Caco-2 (cell line): ENCODE results near the gene NAPA. TPM values are rescaled to one million over a fixed set of nuclear protein-coding genes. Genes with fewer than 3 reads are reported as not detected.

ENCODE experiments used
- BruUV-seq: library from RNA; stranded (reverse); fragments of 400-500 nt; replicated peaks from 2 replicates; lab custom pipeline; 2021; lab: Mats Ljungman, UMichigan
- CTCF ChIA-PET: fragments of 300-600 bp; sonication (Branson Sonifier 250); formaldehyde crosslinking; loops from one replicate; lab custom pipeline; 2022; ENCODE audit warnings: antibody characterized with exemption; lab: Charles Lee
- POLR2A ChIA-PET: fragments of 300-600 bp; sonication (Branson Sonifier 250); formaldehyde crosslinking; loops from one replicate; lab custom pipeline; 2022; ENCODE audit warnings: antibody characterized with exemption; lab: Charles Lee
- DNase-seq, 2 experiments: peaks; one replicate each; pipeline versions ENCODE4 v3.0.0 to v3.0.0-alpha.2; 2020 to 2022
- H3K27me3 ChIP-seq: replicated peaks from 2 replicates; pipeline ENCODE4 v1.6.0; 2011; ENCODE audit warnings: low read length; ENCODE audit not compliant: control insufficient read depth, insufficient read depth
- H3K36me3 ChIP-seq: 2 replicates; pipeline ENCODE4 v1.5.1; 2011; ENCODE audit warnings: low read length; ENCODE audit not compliant: control insufficient read depth, insufficient read depth
- H3K4me1 ChIP-seq: fragments of 250-450 bp; sonication (Bioruptor Pico); 2 replicates; pipeline ENCODE4 v1.5.1; 2020; ENCODE audit warnings: mild to moderate bottlenecking
- H3K4me3 ChIP-seq: 2 replicates; pipeline ENCODE4 v1.5.1; 2011; ENCODE audit warnings: low read depth, mild to moderate bottlenecking, control low read depth, low read length
- H3K9me3 ChIP-seq: fragments of 250-450 bp; sonication (Bioruptor Pico); 2 replicates; pipeline ENCODE4 v1.5.1; 2020; ENCODE audit warnings: mild to moderate bottlenecking, moderate library complexity
- H3K27ac Mint-ChIP-seq: one replicate; pipeline ENCODE4 v1.8.0; 2022; ENCODE audit warnings: mixed read lengths; ENCODE audit not compliant: unreplicated experiment
- H3K27me3 Mint-ChIP-seq: one replicate; pipeline ENCODE4 v1.8.0; 2022; ENCODE audit warnings: mixed read lengths; ENCODE audit not compliant: insufficient read depth, unreplicated experiment
- H3K36me3 Mint-ChIP-seq: one replicate; pipeline ENCODE4 v1.8.0; 2022; ENCODE audit warnings: mild to moderate bottlenecking, mixed read lengths; ENCODE audit not compliant: insufficient read depth, unreplicated experiment
- H3K4me1 Mint-ChIP-seq: one replicate; pipeline ENCODE4 v1.8.0; 2022; ENCODE audit warnings: low read depth, mixed read lengths; ENCODE audit not compliant: unreplicated experiment
- H3K4me3 Mint-ChIP-seq: one replicate; pipeline ENCODE4 v1.8.0; 2022; ENCODE audit warnings: mild to moderate bottlenecking, moderate library complexity, mixed read lengths; ENCODE audit not compliant: unreplicated experiment
- H3K9me3 Mint-ChIP-seq: one replicate; pipeline ENCODE4 v1.8.0; 2022; ENCODE audit warnings: mixed read lengths; ENCODE audit not compliant: unreplicated experiment
- CTCF ChIP-seq, 2 experiments: fragments of 200-600 bp in 1 of 2; IDR thresholded peaks; 1 replicate in 1 of 2; 2 replicates in 1 of 2; pipeline versions ENCODE4 v1.5.1 to v1.8.0; 2011 to 2022; ENCODE audit warnings: antibody characterized with exemption in 1 of 2, control low read depth in 1 of 2, inconsistent platforms in 1 of 2, low read depth in 1 of 2, low read length in 1 of 2, mild to moderate bottlenecking in 1 of 2, moderate library complexity in 1 of 2; ENCODE audit not compliant: insufficient read depth in 1 of 2, severe bottlenecking in 1 of 2, unreplicated experiment in 1 of 2
- intact Hi-C: fragments of 100-400 bp; cut with micrococcal nuclease; formaldehyde crosslinking; loops from one replicate; pipeline ENCODE4 v1.10.0; 2022; ENCODE audit not compliant: unreplicated experiment
- total RNA-seq: library from RNA; stranded (reverse); gene quantifications from 2 replicates; pipeline ENCODE4 v1.2.3, GENCODE V29; 2022

The NAPA gene
- total RNA-seq, 1 experiment from 2014 or later = 149 TPM

- POLR2A ChIA-PET = no interaction called here
- Histone ChIP-seq H3K9me3 (no peaks in the 10 kb centered on the region), H3K4me1 (no peaks in the 10 kb centered on the region), H3K4me3 (no peak overlapping the region), H3K36me3 (no peaks in the 10 kb centered on the region), H3K27me3 (no peaks in the 10 kb centered on the region)
- no peak for TF ChIP-seq CTCF (IDR thresholded peaks at IDR 0.05; ENCODE audit: insufficient read depth in 1 of 2, low read depth in 1 of 2, low read length in 1 of 2, severe bottlenecking in 1 of 2, unreplicated experiment in 1 of 2)
- H3K27ac Mint-ChIP-seq = no peak overlapping the region
- no peaks in the 10 kb centered on the region for H3K27me3 Mint-ChIP-seq
- H3K4me3 Mint-ChIP-seq = no peak overlapping the region
- no peak for DNase-seq
- no TSS peak for BruUV-seq
- CTCF ChIA-PET = no interaction called here
- intact Hi-C loops = no loop called here
- H3K4me1 Mint-ChIP-seq = no peaks in the 10 kb centered on the region
- peaks cover 26% of the 10 kb centered on the region for H3K36me3 Mint-ChIP-seq
- H3K9me3 Mint-ChIP-seq = no peaks in the 10 kb centered on the region
Measured at GRCh38 chr19:47481460-47482052, 33.3 kb downstream of the NAPA start.

DNA sequence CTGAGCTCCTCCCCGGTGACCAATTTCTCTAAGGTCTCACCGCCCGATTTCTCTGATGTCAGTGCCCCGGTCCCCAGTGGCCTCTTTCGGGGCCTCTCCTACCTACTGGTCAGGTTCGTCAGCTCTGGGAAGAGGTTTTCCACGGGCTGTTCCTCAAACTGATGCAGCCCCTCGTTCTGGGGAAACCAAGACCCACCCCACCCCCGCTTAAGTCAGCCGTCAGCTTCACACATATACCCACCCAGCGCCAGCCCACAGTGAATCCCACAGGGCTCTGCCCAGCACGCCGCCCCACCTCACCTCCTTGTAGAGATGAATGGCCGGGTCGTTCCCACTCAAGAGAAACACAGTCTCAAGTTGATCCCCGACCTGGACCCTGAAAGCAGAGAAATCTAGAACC is 34.2 kb downstream of the NAPA start:
- no peak overlapping the region for H3K27ac Mint-ChIP-seq
- peaks cover 21% of the 10 kb centered on the region for H3K36me3 Mint-ChIP-seq
- no peak overlapping the region for H3K4me3 ChIP-seq
- no peak for DNase-seq
- H3K36me3 ChIP-seq = no peaks in the 10 kb centered on the region
- H3K9me3 ChIP-seq = no peaks in the 10 kb centered on the region
- no peaks in the 10 kb centered on the region for H3K27me3 ChIP-seq
- no peak overlapping the region for H3K4me3 Mint-ChIP-seq
- no peaks in the 10 kb centered on the region for H3K9me3 Mint-ChIP-seq
- H3K4me1 ChIP-seq = no peaks in the 10 kb centered on the region
- intact Hi-C loops = no loop called here
- ChIA-PET CTCF (no interaction called here), POLR2A (no interaction called here)
- TF ChIP-seq CTCF (IDR thresholded peaks at IDR 0.05; ENCODE audit: insufficient read depth in 1 of 2, low read depth in 1 of 2, low read length in 1 of 2, severe bottlenecking in 1 of 2, unreplicated experiment in 1 of 2) = no peak
- no peaks in the 10 kb centered on the region for H3K4me1 Mint-ChIP-seq
- H3K27me3 Mint-ChIP-seq = no peaks in the 10 kb centered on the region
- BruUV-seq = no TSS peak

GRCh38 chr19:47479701-47480503 is 35.0 kb downstream of the NAPA start:
- intact Hi-C loops = no loop called here
- ChIA-PET POLR2A (no interaction called here), CTCF (no interaction called here)
- Histone ChIP-seq H3K27me3 (no peaks in the 10 kb centered on the region), H3K9me3 (no peaks in the 10 kb centered on the region), H3K4me3 (no peak overlapping the region), H3K36me3 (no peaks in the 10 kb centered on the region), H3K4me1 (no peaks in the 10 kb centered on the region)
- H3K36me3 Mint-ChIP-seq = peaks cover 14% of the 10 kb centered on the region
- no peak for DNase-seq
- no peaks in the 10 kb centered on the region for H3K4me1 Mint-ChIP-seq
- no peak for TF ChIP-seq CTCF (IDR thresholded peaks at IDR 0.05; ENCODE audit: insufficient read depth in 1 of 2, low read depth in 1 of 2, low read length in 1 of 2, severe bottlenecking in 1 of 2, unreplicated experiment in 1 of 2)
- no peak overlapping the region for H3K27ac Mint-ChIP-seq
- H3K4me3 Mint-ChIP-seq = no peak overlapping the region
- no peaks in the 10 kb centered on the region for H3K27me3 Mint-ChIP-seq
- H3K9me3 Mint-ChIP-seq = no peaks in the 10 kb centered on the region
- no TSS peak for BruUV-seq
